ENCODE results near the gene COX5B. TPM values are rescaled to one million over a fixed set of nuclear protein-coding genes. Genes with fewer than 3 reads are reported as not detected.

The COX5B gene
- total and polyA plus RNA-seq, 9 of the 15 experiments (the other 6 are each of a cell fraction or from before 2014, with no cell fraction given), result 154 to 1,424 (median 487) TPM

GRCh38 chr2:97673915-97674283 is 28.0 kb downstream of the COX5B start (continued):
- TF ChIP-seq NCOA2 (IDR thresholded peaks at IDR 0.05; ENCODE audit: partially characterized antibody in 2 of 2) (no peak), ZNF232 (CRISPR knock-in tag; IDR thresholded peaks at IDR 0.05) (no peak), KLF1 (tag; IDR thresholded peaks at IDR 0.05) (no peak), ZZZ3 (IDR thresholded peaks at IDR 0.05) (no peak), ARID2 (IDR thresholded peaks at IDR 0.05) (no peak), TAF7 (tag; IDR thresholded peaks at IDR 0.05) (no peak), RFX1 (IDR thresholded peaks at IDR 0.05) (peak; percentile 24; the same call in 1 of the 2 replicates), MAFG (tag; conservative IDR thresholded peaks at IDR 0.05) (no peak), SRSF1 (IDR thresholded peaks at IDR 0.05; ENCODE audit: low read depth, low read length) (no peak), ZC3H11A (IDR thresholded peaks at IDR 0.05; ENCODE audit: low read depth, low read length) (no peak), ZNF77 (CRISPR knock-in tag; IDR thresholded peaks at IDR 0.05) (no peak), SOX6 (IDR thresholded peaks at IDR 0.05) (0 out of 2 replicates have a peak, but pooled peaks have one; percentile 36), ZNF12 (CRISPR knock-in tag; IDR thresholded peaks at IDR 0.05) (0 out of 2 replicates have a peak, but pooled peaks have one; percentile 13), MTA1 (IDR thresholded peaks at IDR 0.05; ENCODE audit: borderline replicate concordance) (no peak), ZNF507 (tag; conservative IDR thresholded peaks at IDR 0.05) (no peak), CTBP1 (IDR thresholded peaks at IDR 0.05; ENCODE audit: borderline replicate concordance) (no peak), DPF2 (IDR thresholded peaks at IDR 0.05) (0 out of 2 replicates have a peak, but pooled peaks have one; percentile 21), EP400 (IDR thresholded peaks at IDR 0.05) (no peak), FOSL1 (tag; conservative IDR thresholded peaks at IDR 0.05) (no peak), ZNF766 (CRISPR knock-in tag; conservative IDR thresholded peaks at IDR 0.05) (peak; percentile 89), TAF15 (IDR thresholded peaks at IDR 0.05; ENCODE audit: low read depth, low read length) (no peak), ZNF431 (CRISPR knock-in tag; IDR thresholded peaks at IDR 0.05) (no peak), SMAD2 (IDR thresholded peaks at IDR 0.05; ENCODE audit: low read depth, low read length) (no peak), DDX20 (tag; IDR thresholded peaks at IDR 0.05; ENCODE audit: low read depth) (no peak), ESRRB (CRISPR knock-in tag; IDR thresholded peaks at IDR 0.05; ENCODE audit: borderline replicate concordance) (no peak)
- TF ChIP-seq, protein P1, sequence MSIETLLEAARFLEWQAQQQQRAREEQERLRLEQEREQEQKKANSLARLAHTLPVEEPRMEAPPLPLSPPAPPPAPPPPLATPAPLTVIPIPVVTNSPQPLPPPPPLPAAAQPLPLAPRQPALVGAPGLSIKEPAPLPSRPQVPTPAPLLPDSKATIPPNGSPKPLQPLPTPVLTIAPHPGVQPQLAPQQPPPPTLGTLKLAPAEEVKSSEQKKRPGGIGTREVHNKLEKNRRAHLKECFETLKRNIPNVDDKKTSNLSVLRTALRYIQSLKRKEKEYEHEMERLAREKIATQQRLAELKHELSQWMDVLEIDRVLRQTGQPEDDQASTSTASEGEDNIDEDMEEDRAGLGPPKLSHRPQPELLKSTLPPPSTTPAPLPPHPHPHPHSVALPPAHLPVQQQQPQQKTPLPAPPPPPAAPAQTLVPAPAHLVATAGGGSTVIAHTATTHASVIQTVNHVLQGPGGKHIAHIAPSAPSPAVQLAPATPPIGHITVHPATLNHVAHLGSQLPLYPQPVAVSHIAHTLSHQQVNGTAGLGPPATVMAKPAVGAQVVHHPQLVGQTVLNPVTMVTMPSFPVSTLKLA (conservative IDR thresholded peaks at IDR 0.05), result 0 out of 4 replicates have a peak, but pooled peaks of 1 of the 2 experiments have one; percentile 27
- TF ChIP-seq, protein P2, sequence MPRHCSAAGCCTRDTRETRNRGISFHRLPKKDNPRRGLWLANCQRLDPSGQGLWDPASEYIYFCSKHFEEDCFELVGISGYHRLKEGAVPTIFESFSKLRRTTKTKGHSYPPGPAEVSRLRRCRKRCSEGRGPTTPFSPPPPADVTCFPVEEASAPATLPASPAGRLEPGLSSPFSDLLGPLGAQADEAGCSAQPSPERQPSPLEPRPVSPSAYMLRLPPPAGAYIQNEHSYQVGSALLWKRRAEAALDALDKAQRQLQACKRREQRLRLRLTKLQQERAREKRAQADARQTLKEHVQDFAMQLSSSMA (CRISPR knock-in tag; IDR thresholded peaks at IDR 0.05), result no peak
- TF ChIP-seq, protein P3, sequence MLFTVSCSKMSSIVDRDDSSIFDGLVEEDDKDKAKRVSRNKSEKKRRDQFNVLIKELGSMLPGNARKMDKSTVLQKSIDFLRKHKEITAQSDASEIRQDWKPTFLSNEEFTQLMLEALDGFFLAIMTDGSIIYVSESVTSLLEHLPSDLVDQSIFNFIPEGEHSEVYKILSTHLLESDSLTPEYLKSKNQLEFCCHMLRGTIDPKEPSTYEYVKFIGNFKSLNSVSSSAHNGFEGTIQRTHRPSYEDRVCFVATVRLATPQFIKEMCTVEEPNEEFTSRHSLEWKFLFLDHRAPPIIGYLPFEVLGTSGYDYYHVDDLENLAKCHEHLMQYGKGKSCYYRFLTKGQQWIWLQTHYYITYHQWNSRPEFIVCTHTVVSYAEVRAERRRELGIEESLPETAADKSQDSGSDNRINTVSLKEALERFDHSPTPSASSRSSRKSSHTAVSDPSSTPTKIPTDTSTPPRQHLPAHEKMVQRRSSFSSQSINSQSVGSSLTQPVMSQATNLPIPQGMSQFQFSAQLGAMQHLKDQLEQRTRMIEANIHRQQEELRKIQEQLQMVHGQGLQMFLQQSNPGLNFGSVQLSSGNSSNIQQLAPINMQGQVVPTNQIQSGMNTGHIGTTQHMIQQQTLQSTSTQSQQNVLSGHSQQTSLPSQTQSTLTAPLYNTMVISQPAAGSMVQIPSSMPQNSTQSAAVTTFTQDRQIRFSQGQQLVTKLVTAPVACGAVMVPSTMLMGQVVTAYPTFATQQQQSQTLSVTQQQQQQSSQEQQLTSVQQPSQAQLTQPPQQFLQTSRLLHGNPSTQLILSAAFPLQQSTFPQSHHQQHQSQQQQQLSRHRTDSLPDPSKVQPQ (CRISPR knock-in tag; IDR thresholded peaks at IDR 0.05; ENCODE audit: borderline replicate concordance), result no peak

All from K562 (cell line).